Measurements from ENCODE around the gene ST6GALNAC3. TPM values are rescaled to one million over a fixed set of nuclear protein-coding genes. Genes with fewer than 3 reads are reported as not detected.

Gene ST6GALNAC3
- total RNA-seq, 2 experiments from 2014 or later: 0.21 to 0.44 TPM

DNA sequence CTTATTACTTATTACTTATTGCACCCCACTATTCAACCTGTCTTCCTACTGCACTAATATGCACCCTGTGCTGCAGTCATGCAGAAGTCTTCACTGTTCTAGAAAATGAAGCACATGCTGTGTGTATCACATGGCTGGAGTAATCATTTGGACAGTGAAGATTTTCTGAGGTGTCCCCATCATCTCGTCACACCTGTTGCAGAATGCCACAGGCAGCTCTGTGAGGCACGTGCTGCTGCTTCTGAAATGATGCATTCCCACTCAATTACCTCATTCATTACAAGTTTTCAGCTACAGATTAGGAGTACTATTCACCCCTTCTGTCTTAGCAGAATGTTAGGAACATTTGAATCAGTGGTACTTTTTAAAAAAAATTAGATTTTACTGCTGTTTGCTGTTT lies 467.1 kb downstream of the ST6GALNAC3 start:
- ChIA-PET POLR2A (no interaction called here), CTCF (no interaction called here)

DNA sequence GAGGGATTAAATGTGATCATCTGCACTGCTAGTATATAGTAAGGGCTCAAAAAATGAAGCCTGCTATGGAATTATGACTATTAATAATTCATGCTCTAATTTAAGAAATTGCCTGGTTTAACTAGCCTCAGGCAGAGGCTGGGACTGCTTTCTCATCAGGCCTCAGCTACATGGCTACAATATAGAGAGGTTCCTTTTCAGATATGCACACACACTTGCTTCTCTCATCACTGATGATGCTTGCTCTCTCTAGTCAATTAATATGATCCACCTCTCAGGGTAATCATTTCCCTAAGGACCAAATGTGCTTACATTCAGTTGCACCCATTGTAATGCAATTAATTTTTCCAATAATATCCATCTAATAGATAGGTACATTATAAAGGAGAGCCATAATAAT lies 467.8 kb downstream of the ST6GALNAC3 start:
- ChIA-PET POLR2A (no interaction called here), CTCF (no interaction called here)

DNA sequence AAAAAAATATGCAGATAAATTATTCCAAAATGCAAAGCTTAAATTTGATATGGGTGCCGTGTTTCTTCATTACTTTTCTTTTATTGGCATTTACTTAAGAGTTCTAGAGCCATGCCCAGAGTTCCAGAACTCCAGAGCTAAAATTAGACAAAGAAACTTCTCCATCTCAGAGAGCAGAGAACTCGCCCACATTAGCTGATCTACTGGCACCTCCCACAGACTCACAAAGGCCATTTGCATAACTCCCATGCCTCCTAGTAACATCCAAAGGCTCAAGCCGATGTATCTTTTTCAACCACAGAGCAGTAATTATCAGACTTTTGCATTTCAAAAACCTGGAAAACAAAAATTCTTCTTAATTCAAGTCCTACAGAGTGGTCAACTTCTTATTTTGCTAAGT lies 468.9 kb downstream of the ST6GALNAC3 start:
- POLR2A ChIA-PET: no interaction called here
- CTCF ChIA-PET: no interaction called here

DNA sequence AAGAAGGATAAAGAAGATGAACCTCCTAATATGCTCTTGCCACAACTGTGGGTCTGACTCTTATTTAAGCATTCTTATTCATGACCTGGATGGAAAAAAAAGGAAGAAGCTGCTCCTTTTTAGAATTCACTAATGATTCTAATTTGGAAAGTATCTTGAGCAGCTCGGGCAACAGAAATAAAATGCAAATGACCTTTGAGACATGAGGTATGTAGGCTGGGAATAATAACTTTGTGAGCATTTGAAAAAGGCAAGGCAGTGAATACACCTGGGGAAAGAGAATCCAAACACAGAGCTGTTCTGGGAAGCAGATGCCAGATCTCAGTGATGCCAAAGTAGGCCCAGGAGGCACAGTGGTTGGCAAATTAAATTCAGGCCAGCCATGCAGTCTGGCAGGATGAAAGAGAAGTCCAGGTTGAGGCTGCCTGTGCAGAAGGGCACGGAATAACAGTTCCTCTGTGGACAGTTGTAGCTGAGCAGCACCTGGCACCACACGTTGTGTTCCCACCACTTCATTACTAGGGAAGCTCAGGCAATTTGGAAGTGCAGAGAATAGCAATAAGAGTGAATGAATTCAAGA lies 471.9 kb downstream of the ST6GALNAC3 start:
- POLR2A ChIA-PET: no interaction called here

DNA sequence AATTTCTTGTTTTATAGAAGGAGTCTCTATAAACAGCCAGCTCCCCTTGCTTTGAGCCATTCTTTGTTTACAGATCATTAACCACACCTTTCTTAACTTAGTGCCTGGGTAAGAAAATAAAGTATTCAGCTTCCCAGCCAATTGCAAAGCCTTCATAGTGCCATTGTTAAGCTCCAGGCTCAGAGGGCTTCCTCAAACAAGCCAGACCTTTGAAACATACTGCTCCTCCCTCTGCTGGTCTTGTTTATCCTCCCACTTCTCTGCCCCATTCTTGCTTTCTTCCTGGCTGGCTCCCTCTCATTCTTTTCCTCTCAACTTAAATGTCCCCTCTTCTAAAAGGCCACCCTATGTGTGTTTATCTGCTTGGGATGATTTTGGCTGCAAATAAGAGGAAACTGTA lies 473.4 kb downstream of the ST6GALNAC3 start:
- POLR2A ChIA-PET: no interaction called here
- CTCF ChIA-PET: interaction anchor here (0.7 kb wide), 1 partner anchor 59 kb away, joined by 4 read pairs; no protein-coding TSS in a partner anchor

More for the DNA sequence above, 471.9 kb downstream of the ST6GALNAC3 start:
- CTCF ChIA-PET: no interaction called here

DNA sequence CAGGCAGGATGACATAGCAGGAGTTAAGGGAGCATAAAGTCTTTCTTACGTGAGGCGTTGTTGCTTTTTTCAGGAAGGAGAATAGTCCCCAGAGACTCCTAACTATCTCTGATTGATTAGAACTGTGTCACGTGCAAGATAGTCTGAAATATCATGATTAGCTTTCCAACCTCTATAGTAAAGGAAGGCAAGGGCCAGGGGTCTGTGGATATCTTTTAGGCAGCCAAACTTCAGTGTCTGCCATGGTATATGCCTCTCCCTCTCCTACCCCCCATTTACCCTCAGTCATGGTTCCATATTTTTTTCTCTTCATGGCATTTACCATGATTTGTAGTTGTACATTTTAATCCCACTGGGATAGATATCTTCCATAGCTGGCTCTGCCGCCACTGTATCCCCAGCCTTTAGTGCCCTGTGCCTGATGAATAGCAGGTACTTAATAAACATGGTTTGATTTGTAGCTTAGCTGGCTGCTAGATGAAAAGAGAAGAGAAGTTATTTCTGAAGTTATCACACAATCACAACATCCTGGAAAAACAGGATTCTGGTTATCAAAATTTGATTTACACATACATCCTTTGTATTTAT lies 474.1 kb downstream of the ST6GALNAC3 start:
- CTCF ChIA-PET: no interaction called here

DNA sequence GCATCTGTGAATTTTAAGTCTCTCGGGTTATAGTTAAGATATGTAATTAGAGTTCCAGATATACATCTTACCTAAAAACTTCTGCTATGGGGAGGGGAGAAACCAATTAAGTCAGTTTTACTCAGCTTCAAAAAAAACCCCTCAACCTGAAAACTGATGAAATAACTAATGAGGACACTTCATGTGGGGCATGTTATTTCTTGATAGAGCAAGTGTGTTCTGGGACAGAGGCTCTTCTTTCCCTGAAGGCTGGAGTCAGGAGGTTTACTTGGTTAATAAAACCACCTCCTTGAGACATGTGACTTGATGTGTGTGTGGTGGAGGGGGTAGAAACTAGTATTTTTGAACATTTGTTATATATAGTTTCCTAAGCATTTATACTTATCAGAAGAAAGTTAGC lies 479.7 kb downstream of the ST6GALNAC3 start:
- CTCF ChIA-PET: no interaction called here
- POLR2A ChIA-PET: no interaction called here

More for the DNA sequence above, 474.1 kb downstream of the ST6GALNAC3 start:
- POLR2A ChIA-PET: no interaction called here

DNA sequence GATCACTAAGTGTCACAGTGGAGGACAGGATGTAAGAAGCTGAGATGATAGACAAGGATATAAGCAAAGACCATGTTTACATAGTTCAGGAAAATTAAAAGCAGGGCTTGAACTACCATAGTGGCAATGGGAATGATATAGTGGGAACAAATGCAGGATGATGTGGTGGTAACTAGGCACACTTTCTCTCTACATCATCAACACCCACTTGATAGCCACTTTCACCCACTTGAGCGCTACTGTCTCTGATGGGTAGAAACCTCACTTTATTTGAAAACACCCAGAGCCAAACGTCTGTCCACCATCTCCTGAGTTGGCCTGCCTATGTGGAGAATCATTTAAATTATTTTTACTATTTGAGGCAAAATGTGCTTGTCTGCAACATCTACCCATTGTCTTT lies 487.7 kb downstream of the ST6GALNAC3 start:
- POLR2A ChIA-PET: no interaction called here

DNA sequence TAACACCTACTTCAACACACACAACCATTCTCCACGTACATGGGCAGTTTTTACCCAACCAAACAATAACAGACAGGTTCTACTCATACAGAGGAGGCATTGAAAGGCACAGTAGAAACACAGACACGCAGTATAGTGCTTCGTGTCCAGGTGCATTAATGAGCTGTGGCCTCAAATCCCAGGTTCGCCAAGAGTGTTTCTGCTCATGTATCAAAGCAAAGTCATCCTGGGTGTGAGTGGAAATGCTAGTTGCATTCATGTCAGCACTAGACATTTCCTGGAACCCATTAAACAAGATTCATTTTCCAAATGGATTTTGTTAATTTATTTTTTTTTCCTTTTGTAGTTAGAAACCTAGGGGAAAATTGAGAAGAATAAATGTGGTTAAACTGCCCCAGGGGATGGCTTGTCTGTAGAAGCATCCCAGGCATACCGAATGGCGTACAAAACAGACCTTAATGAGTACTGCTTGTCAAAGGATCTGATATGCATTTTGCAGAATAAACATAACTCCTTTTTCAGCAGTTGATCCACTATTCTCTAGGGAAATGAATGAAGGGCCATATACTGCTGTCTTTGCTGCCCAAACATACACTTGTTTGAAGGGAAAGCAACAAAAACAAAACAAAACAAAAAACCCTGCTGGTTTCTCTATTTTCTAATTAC lies 494.2 kb downstream of the ST6GALNAC3 start:
- POLR2A ChIA-PET: no interaction called here
- CTCF ChIA-PET: no interaction called here

More for the DNA sequence above, 487.7 kb downstream of the ST6GALNAC3 start:
- CTCF ChIA-PET: no interaction called here

DNA sequence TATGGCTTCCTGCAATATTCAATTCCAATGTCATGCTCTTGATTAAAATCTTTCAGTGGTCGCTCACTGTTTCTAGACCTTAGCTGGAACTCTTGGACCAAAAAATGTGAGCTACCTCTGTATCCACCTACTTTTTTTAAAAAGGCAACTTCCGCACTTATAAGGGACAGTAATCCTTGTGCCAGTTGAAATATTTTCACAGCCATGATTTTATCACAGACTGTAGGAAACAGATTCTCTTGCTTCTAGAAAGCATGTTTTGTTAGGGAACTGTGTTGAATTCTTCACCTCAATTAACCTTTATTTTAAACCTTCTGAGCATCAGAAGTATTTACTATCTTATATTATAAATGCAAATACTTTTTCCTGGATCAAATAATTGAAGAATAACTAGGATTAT lies 496.7 kb downstream of the ST6GALNAC3 start:
- ChIA-PET CTCF (no interaction called here), POLR2A (no interaction called here)

DNA sequence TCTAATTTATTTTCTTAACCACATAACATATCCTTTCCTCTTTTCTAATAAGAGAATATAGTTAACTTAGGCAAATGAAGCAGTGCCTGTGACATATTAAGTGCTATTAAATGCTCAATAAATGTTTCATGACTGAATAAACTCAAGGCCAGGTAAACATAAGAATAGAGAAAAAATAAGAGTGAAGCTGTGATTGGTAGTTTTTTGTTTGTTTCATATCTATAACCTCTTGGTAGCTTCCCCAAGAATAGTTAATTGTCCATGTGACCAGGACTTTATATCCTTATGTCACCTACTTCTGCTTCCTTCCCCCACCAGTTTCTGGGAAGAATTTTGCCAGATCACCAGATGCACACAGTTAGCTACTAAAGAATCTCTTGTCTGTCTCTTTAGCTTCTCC lies 497.7 kb downstream of the ST6GALNAC3 start:
- ChIA-PET POLR2A (no interaction called here), CTCF (no interaction called here)

DNA sequence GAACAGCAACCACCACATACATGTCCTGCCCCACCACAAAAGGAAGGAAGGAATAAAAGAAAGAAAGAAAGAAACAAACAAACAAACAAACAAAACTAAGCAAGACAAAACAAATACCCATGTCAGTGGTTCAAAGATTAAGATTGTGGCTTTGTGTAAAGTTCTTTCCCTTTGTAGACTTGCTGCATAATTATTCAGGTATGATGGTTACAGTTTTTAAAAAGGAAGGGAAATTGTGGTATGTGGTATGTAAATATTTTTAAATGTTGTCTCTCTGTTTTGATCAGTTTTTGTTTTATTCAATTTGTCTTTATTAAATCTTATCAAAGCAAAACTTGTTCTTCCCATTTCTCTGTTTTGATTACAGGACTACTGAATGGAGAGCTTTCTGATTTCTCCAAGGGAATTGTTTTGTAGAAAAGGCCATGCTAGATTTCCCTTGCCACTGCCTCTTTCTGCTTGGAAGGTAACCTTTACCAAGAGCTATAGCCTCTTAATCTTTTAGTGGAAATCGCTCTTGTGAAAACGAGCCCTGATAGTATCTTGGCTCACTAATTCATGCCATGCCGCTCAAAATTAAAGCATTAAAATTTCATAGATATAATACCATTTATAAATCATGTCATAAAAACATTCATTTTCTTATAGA lies 502.5 kb downstream of the ST6GALNAC3 start:
- ChIA-PET CTCF (no interaction called here), POLR2A (no interaction called here)

DNA sequence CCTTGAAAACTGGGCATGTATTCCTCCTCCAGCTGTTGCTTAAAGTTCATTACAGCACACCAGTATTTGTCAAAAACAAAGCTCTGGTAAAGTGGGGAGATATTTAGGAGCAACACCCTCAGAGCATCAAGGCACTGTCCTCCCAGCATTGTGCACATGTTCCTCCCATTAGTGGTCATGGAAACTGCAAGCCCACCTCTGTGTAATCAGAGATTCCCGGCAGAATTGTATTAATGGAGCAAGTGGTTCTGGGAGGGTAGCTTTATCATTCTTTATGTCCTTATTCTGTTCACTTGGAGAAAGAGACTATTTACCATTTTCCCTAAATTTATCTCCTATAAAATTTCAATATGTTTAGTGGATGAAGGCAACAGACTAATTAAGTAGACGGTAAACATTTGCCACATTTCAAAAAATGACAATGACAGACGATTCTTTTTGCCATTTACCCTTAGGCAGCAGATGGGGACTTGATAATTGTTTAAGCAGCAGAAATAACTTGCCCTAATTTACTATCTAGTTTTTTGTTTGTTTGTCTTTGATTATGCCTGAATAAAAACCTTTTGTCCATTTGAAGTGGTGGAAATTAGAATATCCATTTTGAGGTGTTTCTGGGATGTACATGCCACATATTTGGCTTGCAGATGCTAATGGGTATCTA lies 503.1 kb downstream of the ST6GALNAC3 start:
- CTCF ChIA-PET: no interaction called here

DNA sequence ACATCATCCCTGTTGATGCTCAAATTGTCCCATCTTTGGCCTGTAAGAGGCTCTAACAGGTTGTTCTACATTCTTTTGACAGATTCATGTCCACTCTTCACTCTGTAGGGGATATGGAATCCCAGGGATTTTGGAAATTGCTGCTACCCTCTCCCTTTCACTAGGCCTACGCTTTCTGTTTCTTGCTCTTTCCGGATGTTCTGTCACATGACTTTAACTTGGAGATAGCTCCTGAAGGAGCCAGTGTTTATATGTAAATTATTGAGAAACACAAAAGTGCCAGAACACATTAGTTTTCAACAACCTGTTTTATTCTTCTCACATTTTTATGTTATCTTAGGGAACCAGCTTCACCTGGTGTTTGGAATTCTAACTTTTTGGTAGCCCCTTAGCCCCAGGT lies 505.7 kb downstream of the ST6GALNAC3 start:
- ChIA-PET POLR2A (no interaction called here), CTCF (no interaction called here)

More for the DNA sequence above, 503.1 kb downstream of the ST6GALNAC3 start:
- POLR2A ChIA-PET: no interaction called here

DNA sequence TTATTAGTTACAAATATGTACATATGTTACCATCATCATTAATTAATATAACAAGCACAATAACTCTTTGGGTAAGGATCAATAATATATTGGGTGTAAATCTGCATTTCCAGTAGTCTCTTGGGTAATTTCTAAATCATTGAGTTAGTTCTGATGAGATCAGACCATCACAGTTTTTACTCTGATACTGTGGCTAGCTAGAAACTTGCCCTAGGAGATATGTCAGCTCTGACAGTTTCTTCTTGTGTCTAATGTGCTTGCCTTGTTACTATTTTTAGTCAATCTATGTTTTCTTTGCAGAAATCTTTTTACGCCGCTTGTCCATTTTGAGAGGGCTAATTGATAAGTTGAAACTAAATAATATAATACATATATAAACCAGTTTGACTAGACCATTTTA lies 507.2 kb downstream of the ST6GALNAC3 start:
- ChIA-PET CTCF (no interaction called here), POLR2A (no interaction called here)

DNA sequence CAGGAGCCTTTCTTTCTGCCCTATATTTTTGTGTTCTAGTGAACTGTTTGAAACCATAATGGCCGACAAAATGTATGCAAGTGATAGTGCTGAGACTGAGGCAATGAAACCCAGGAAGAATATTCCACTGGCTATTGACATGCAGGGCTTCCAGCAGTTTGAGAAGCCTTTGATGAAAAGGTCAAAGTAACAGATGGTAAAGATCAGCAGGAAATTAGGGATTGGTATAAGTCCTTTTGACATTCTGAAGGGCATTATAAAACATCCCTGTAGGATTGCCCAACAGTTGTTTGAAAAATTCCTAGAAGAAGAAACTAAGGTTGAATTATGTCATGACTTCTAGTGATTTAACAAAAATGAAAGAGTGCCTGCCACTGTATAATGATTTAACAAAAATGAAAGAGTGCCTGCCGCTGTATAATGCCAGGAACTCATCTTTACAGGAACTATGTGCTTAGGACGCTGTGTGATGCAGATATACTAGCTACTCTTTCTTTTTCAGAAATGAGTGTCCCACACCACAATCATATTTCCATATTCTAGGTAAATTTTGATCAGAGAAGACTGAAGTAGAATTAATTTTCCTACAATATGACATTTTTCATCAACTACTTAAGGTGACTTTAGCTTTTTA lies 508.8 kb downstream of the ST6GALNAC3 start:
- POLR2A ChIA-PET: no interaction called here
- CTCF ChIA-PET: interaction anchor here (0.5 kb wide), 1 partner anchor 313 kb away, joined by 5 read pairs; no protein-coding TSS in a partner anchor

DNA sequence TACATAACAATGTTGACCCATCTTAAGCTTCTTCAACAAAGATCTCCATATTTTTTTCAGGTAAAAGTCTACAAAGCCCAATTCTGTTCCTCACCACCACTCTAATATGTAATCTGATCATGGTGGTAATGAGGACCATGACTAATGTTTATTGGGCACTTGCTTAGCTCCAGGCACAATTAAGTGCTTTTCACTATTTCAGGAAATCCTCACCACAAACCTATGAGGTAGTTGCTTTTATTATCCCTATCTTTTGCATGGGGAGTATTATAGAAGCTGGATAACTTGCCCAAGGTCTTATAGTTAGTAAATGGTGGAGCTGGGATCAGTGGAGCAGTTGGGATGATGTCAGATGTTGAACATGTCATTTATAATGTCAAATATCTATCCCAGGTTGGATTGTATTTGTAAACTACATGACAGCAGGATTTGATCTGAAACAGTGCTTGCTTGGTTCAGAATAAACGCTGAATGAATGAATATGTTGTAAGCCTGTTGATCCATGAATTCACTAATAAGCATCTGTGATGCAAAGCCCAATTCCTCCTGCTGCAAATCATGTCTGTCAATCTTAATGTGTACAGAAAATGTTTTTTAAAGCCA lies 509.4 kb downstream of the ST6GALNAC3 start:
- POLR2A ChIA-PET: no interaction called here
- CTCF ChIA-PET: interaction anchor here (0.5 kb wide), 1 partner anchor 314 kb away, joined by 5 read pairs; no protein-coding TSS in a partner anchor

DNA sequence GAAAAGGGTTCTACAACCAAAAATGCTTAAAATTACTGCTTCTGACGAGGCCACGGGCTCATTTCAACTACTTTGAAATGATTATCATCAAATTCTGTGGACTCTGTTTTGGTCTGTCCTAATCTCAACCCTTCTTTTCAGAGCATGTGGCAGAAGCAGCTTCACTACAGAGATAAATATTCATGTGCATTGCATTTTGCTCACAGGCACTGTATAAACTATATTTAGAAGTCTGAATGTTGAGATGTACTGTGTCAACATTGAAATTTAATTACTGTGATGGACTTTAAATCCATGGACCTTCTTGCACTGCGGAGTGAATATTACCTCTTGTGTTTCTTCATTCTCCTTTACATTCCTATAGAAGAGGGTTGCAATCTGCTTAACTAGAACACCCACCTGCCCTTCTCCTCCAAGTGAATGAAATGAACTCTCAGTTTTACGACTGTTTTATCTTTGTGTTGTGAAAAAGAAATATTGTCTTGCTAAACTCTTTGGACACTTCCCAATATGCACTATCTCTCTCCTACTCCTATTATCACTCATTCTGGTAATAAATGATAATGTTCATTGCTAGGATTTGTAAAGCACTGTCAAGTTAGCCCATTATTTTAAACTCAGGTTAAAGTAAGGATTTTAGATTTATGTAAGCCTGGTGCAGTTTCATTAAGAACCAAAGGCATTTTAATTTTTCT lies 511.6 kb downstream of the ST6GALNAC3 start:
- ChIA-PET CTCF (no interaction called here), POLR2A (no interaction called here)

DNA sequence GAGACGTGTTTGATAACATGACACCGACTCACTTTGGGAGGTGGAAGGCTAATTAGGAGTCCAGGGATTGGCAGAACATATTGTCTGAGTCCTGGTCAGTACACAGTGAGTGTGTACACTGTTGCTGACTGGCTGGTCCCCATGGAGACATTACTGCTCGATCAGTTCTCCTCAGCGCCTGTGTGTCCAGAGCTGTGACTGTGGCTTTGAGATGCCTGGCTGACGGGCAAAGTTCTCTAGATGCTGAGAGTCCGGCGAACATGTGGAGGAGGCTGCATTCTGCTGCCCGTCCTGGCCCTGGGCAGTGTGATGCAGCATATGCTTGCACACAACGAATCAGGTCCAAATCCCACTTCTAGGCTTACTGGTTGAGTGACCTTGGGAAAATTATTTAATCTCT lies 512.7 kb downstream of the ST6GALNAC3 start:
- CTCF ChIA-PET: no interaction called here
- POLR2A ChIA-PET: no interaction called here
